Activated naive CD8-positive, alpha-beta T cell treated with anti-CD3 and anti-CD28 coated beads, Interleukin-2, amount 50 U/mL, for 24 hours (primary cell): Measurements from ENCODE around the gene PTPRF.

Source experiments
- ATAC-seq: fragments of 150-1000 bp; cut with Tn5 transposase; one replicate; pipeline ENCODE4 v1.10.0; 2021
- DNase-seq: peaks from one replicate; pipeline ENCODE4 v3.0.0; 2021
- H3K27ac Mint-ChIP-seq: one replicate; pipeline ENCODE4 v1.8.0; 2021; ENCODE audit warnings: mild to moderate bottlenecking, mixed read lengths
- H3K27me3 Mint-ChIP-seq: one replicate; pipeline ENCODE4 v1.8.0; 2021; ENCODE audit warnings: mixed read lengths
- H3K36me3 Mint-ChIP-seq: one replicate; pipeline ENCODE4 v1.8.0; 2021; ENCODE audit warnings: low read depth, mixed read lengths
- H3K4me1 Mint-ChIP-seq: one replicate; pipeline ENCODE4 v1.8.0; 2021; ENCODE audit warnings: mixed read lengths
- H3K4me3 Mint-ChIP-seq: one replicate; pipeline ENCODE4 v1.8.0; 2021; ENCODE audit warnings: mild to moderate bottlenecking, moderate library complexity, mixed read lengths
- H3K9me3 Mint-ChIP-seq: one replicate; pipeline ENCODE4 v1.8.0; 2021; ENCODE audit warnings: mixed read lengths

PTPRF gene

DNA sequence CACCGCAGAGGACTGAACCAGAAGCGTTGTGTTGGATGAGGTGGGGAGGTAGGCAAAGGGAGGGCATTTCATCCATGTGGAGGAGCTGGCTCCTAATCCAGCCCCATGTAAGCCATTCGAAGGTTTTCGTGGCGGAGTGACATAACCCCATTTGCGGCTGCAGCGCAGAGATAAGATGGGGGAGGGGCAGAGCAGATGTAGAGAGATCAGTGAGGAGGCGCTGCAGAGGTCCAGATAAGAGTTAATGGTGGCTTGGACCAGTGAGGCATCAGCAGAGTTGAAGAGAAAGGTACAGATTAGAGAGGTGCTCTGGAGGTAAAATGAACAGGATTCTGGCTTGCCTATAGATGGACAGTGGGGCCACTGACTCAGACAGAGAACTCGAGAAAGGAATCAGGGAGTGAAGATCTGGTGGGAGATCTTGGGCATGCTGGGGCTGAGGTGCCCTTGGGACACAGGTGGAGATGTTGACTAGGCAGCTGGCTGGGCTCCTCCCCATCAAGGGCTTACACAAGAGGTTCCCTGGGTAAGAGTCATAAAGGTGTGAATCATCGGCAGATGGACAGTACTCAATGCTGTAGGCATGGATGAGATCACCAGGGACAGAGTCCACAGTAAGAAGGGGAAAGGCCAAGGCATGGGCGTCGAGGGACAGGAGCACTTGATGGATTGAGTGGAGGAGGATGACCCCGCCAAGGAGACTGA is 7.8 kb upstream of the PTPRF start:
- Mint-ChIP-seq H3K27me3 (peaks cover 36% of the 10 kb centered on the region), H3K9me3 (no peaks in the 10 kb centered on the region), H3K27ac (no peak overlapping the region), H3K4me3 (no peak overlapping the region), H3K36me3 (no peaks in the 10 kb centered on the region), H3K4me1 (no peaks in the 10 kb centered on the region)
- ATAC-seq, result no peak
- no peak for DNase-seq

DNA sequence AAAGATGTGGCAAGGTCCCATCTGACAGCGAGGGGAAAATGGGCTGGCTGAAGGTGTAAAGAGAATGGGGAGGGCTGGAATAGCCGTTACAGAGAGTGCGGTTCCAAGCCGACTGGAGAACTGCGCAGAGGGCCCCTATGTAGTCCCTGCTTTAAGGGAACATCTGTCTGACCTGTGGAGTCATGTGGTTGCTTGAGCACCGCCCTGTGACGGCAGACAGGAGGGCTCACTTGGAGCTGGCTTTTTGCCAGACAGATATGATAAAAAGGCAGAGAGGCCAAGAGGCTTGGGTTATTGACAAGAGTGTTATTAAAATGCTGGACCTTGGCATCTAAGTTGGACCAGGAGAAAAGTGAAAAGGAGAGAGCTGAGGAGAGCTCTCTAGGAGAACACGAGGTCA is 5.9 kb upstream of the PTPRF start:
- ATAC-seq, result no peak
- Mint-ChIP-seq H3K27ac (no peak overlapping the region), H3K4me3 (no peak overlapping the region), H3K9me3 (no peaks in the 10 kb centered on the region), H3K4me1 (peaks cover 8% of the 10 kb centered on the region), H3K36me3 (no peaks in the 10 kb centered on the region), H3K27me3 (peaks cover 32% of the 10 kb centered on the region)
- no peak for DNase-seq

DNA sequence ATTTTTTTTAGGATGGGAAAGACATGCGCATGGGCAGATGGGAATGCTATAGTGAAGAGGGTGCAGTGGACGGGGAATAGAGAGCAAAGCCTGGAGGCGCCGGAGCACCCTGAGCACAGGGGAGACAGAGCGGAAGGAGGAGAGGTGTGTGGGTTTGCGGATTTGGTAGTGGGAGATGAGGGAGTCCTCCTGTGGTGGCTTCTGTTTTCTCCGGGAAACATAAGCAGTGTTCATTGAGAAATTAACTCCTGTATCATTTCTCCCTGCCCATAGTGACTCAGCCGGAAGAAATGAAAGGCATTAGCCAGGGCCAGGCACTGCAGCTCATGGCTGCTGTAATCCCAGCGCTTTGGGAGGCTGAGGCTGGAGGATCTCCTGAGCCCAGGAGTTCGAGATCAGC is 4.7 kb upstream of the PTPRF start:
- Mint-ChIP-seq H3K9me3 (no peaks in the 10 kb centered on the region), H3K4me3 (no peak overlapping the region), H3K27ac (no peak overlapping the region), H3K36me3 (no peaks in the 10 kb centered on the region), H3K27me3 (peaks cover 33% of the 10 kb centered on the region), H3K4me1 (peaks cover 16% of the 10 kb centered on the region)
- DNase-seq (no peak), ATAC-seq (no peak)

DNA sequence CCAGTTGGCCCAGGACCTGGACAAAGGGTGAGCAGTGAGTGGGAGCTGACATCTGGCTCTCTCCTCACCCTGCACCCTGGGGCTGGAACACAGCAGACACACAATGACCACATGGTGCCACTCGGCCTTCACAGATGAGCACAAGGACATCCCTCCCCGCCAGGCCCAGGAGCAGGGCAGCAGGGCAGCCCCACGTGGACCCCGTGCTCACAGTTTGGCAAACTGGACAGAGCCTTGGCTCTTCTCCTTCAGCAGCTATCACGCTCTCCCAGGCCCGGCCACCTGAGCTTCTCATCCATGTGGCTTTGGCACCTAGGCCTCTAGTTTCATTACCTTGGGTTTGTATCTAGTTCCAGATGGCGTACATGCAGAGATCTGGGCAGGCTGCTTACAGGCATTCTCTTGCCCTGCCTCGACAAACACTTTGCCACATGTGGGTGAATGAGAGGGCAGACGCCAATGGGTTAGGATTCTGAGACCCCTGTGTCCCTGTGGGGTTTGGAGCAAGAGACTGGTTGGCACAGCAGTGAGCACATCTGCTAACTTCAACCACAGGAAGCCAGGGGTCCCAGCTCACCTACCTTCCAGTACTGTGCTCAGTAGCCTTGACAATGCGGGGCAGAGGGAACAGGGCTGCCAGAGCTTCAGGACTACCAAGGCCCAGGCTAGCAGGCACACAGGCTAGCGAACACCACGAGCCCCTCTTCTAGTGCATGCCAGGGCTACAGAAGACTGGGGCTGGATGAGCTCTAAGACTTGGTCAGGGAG is 3.4 kb upstream of the PTPRF start:
- peaks cover 39% of the 10 kb centered on the region for H3K27me3 Mint-ChIP-seq
- ATAC-seq, result no peak

DNA sequence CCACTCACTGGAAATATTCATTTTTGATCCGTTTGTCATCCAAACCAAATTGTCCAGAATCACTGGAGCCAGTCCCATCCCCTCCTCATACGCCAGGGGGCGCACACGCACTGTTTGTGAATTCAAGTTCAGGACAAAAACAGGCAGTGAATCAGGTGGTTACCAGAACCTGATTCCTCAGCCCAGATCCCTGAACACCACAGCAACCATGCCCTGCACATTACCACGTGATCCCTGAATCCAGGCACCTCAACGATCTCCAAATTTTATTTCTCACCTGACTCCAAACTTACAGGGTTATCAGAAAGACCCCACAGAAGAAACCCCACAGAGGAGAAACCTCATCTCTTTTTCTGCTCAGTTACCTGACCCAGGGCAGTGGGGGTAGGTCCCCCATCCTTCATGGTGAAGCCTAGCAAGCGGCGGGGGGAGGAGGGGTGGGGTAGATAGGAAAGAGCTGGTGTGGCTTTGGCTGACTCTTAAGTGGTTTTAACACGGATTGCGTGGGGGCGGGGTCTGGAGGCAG is 1.4 kb upstream of the PTPRF start:
- Mint-ChIP-seq H3K4me3 (peak overlapping the region; percentile 25), H3K27me3 (peaks cover 38% of the 10 kb centered on the region), H3K4me1 (peaks cover 22% of the 10 kb centered on the region), H3K9me3 (no peaks in the 10 kb centered on the region), H3K27ac (no peak overlapping the region), H3K36me3 (no peaks in the 10 kb centered on the region)
- DNase-seq, result peak; percentile 85
- ATAC-seq, result peak; percentile 38

More for the DNA sequence above, 3.4 kb upstream of the PTPRF start:
- Mint-ChIP-seq H3K4me3 (no peak overlapping the region), H3K4me1 (peaks cover 20% of the 10 kb centered on the region), H3K27ac (no peak overlapping the region), H3K36me3 (no peaks in the 10 kb centered on the region), H3K9me3 (no peaks in the 10 kb centered on the region)
- DNase-seq, result no peak

DNA sequence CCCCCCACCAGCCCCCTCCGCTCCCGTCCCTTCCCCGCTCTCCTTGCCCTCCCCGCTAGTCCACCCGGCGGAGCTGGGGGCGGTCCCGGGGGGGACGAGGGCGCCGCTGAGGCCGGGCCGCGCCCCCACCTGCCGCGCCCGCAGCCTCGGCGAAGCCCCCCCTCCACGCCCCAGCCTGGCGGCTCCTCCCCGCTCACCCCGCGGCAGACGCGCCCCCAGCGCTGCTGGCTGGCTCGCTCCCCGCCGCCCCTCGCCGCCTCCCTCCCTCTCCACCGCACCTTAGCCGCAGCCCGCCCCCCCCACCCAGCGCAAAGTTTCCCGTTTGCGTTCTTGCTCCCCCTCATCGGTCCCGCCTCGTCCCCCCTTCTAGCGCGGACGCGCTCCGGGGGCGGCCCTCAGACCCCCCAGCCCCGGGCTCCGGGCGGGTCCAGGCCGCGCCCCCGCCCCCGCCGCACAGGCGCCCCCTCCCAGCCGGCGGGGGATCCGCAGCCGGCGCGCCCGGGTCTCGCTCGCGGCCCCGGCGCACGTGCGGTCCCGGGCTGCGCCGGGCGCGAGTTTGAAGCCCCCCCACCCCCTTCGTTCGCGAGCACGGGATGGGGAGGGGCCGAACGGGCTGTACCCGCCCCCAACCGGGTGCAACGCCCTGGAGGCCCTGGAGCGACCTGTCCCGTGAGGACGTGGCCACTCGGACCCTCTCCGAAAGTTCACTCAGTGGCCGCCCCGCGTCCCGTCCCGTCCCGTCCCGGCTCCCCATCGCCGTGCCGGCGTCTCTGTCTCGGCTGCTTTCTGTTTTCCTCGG is 623 bp downstream of the PTPRF start:
- Mint-ChIP-seq H3K4me3 (peak overlapping the region; percentile 84), H3K36me3 (no peaks in the 10 kb centered on the region), H3K27ac (peak overlapping the region; percentile 82), H3K9me3 (no peaks in the 10 kb centered on the region), H3K27me3 (peaks cover 36% of the 10 kb centered on the region), H3K4me1 (peaks cover 22% of the 10 kb centered on the region)
- peak; percentile 11 for ATAC-seq
- peak; percentile 11 for DNase-seq

DNA sequence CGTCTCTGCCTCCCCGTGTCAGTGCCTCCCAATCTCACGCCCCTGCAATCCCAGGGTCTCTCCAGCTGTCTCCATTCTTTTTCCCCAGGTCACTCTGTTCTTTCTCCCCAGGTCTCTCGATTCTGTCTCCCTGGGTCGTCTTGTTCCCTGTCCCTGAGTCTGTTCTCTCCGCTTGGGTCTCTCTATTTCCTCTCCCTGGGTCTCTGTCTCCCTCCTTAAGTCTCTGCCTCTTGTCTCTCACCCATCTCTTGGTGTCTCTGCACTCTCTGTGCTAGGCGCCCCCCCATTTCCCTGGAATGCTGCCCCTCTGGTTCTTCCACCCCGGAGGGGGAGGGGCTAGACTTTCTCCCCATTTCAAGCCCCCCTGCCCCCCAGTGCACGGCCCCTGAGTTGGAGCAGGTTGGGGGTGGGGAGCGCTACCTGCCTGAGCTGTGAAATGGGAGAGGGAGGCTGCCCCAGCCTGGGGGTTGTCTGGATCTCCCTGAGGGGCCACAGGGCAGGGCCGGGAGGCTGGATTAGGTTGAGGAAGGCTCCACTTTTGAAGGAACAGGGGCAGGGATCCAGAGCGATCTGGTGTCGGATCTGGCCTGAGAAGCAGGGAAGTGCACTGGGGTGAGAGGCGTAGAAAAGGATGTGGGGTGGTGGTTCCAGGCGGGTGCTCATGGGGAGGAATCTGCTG is 1.4 kb downstream of the PTPRF start:
- H3K4me1 Mint-ChIP-seq, result peaks cover 22% of the 10 kb centered on the region
- peak overlapping the region; percentile 84 for H3K4me3 Mint-ChIP-seq
- no peaks in the 10 kb centered on the region for H3K36me3 Mint-ChIP-seq
- ATAC-seq (no peak), DNase-seq (no peak)
- H3K27ac Mint-ChIP-seq, result peak overlapping the region; percentile 82
- H3K9me3 Mint-ChIP-seq, result no peaks in the 10 kb centered on the region
- peaks cover 36% of the 10 kb centered on the region for H3K27me3 Mint-ChIP-seq

DNA sequence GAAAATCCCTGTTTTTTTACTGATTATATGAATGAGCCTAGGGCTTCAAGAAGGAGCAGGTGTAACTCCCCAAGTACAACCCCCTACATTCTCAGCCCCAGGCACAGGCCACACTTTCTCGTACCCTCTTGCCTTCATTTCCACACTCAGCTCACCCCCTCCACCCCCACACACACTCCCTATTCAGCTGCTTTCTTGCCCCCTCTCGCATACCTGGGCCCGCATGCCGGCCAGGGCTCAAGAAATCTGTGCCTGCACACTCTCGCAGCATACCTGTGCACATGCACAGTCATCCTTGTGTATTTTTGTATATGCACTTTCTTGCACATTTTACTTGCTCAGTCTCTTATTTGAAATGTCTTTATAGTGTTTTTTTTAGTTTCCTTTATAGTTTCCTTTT is 2.0 kb downstream of the PTPRF start:
- peaks cover 22% of the 10 kb centered on the region for H3K4me1 Mint-ChIP-seq
- no peaks in the 10 kb centered on the region for H3K9me3 Mint-ChIP-seq
- H3K4me3 Mint-ChIP-seq, result peak overlapping the region; percentile 62
- peaks cover 36% of the 10 kb centered on the region for H3K27me3 Mint-ChIP-seq
- H3K27ac Mint-ChIP-seq, result no peak overlapping the region
- ATAC-seq (no peak), DNase-seq (no peak)
- H3K36me3 Mint-ChIP-seq, result no peaks in the 10 kb centered on the region

DNA sequence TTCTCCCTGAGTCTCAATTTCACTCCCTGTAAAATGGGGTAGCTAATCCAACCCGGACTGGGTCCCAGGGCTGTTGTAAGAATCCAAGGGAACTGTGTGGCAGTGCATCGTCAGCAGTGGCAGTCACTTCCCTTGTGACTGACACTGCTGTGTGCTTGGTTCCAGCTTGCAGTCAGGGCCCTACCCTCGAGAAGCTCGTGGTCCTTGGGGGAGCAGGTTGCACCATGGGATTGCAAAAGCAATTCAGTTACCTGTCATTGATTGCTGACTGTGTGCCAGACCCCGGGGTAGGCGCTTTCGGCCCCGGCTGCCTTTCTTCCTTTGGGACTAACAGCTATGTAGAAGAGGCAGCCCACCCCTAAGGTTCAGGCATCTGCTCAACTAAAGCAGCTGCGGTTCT is 2.9 kb downstream of the PTPRF start:
- no peak overlapping the region for H3K27ac Mint-ChIP-seq
- ATAC-seq (no peak), DNase-seq (no peak)
- peaks cover 22% of the 10 kb centered on the region for H3K4me1 Mint-ChIP-seq
- no peak overlapping the region for H3K4me3 Mint-ChIP-seq
- H3K9me3 Mint-ChIP-seq, result no peaks in the 10 kb centered on the region
- peaks cover 35% of the 10 kb centered on the region for H3K27me3 Mint-ChIP-seq
- no peaks in the 10 kb centered on the region for H3K36me3 Mint-ChIP-seq

DNA sequence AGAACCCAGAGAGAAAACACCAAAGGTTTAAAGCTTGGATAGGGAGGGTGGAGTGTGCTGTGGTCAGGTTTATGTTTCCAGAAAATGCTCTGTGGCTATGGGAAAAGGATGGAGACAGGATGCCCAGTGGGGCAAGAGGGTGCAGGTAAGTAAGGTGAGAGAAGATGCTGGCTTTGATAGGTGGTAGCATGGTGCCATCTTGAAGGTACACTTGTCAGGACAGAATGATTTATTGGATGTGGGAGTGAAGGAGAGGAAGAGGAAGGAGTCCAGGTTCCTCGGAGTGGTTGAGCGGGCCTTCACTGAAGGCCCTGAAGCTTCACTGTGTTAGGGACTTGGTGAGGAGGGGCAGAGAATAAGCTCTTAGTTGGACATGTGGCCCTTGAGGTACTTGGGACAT is 3.6 kb downstream of the PTPRF start:
- DNase-seq (no peak), ATAC-seq (no peak)
- no peak overlapping the region for H3K27ac Mint-ChIP-seq
- peaks cover 30% of the 10 kb centered on the region for H3K27me3 Mint-ChIP-seq
- H3K4me3 Mint-ChIP-seq, result no peak overlapping the region
- H3K36me3 Mint-ChIP-seq, result no peaks in the 10 kb centered on the region
- H3K9me3 Mint-ChIP-seq, result no peaks in the 10 kb centered on the region
- H3K4me1 Mint-ChIP-seq, result peaks cover 26% of the 10 kb centered on the region

DNA sequence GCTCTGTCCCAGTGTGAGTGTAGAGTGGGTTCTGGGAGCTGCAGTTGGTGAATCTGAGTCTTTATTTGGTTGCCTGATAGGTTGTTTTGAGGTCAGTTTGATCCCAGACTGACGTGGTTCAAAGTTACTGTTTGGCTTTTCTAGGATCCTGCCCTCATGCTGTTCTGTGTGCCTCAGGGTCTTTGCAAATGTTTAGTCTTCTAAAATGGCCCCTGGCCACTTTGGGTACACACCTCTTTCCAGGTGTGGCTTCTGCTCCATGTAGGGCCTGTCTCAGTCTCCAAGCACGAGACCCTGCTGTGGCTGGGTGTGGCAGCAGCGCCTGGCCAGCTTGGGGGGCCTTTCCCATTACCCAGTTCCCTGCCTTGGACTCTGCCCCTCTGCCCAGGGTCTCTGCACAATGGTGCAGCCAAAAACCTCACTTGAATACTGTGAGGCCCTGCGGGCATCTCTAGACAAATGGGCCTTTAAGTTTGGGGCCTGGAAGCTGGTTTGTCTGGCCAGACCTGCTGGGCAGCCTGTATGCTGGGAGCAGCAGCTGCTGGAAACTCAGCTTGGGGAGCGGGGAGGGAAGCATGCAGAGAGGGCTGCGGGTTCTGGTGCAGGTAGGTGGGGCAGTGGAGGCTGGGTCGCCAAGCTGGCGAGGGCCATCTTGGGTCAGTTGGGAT is 5.6 kb downstream of the PTPRF start:
- Mint-ChIP-seq H3K9me3 (no peaks in the 10 kb centered on the region), H3K4me1 (peaks cover 13% of the 10 kb centered on the region), H3K27ac (no peak overlapping the region), H3K4me3 (no peak overlapping the region), H3K27me3 (peaks cover 16% of the 10 kb centered on the region), H3K36me3 (no peaks in the 10 kb centered on the region)
- ATAC-seq (no peak), DNase-seq (no peak)

DNA sequence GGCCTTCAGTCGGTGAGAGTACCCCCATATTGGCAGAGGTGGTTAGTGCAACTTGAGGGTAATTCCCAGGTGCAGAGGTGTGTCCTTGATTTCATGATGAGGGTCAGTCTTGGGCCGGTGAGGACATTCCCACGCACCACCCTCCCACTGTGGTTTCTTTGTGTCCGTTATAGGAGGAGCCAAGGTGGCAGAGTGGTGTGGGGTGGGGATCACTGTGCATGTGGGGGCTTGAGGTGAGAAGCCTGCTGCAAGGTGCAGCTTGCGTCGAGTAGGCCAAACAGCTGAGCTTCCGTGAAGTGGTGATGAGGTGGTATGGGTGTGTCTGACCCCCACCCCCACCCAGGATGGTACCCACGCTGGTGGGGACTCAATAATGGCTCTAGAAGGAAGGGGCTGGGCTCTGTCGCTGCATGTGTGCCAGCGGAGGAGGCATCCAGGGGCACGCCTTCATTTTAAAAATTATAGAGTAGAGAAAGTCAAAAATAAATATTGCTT is 6.2 kb downstream of the PTPRF start:
- no peak for DNase-seq
- no peak overlapping the region for H3K4me3 Mint-ChIP-seq
- peaks cover 11% of the 10 kb centered on the region for H3K4me1 Mint-ChIP-seq
- peaks cover 13% of the 10 kb centered on the region for H3K27me3 Mint-ChIP-seq
- H3K9me3 Mint-ChIP-seq, result no peaks in the 10 kb centered on the region
- H3K36me3 Mint-ChIP-seq, result no peaks in the 10 kb centered on the region
- no peak for ATAC-seq
- H3K27ac Mint-ChIP-seq, result no peak overlapping the region

DNA sequence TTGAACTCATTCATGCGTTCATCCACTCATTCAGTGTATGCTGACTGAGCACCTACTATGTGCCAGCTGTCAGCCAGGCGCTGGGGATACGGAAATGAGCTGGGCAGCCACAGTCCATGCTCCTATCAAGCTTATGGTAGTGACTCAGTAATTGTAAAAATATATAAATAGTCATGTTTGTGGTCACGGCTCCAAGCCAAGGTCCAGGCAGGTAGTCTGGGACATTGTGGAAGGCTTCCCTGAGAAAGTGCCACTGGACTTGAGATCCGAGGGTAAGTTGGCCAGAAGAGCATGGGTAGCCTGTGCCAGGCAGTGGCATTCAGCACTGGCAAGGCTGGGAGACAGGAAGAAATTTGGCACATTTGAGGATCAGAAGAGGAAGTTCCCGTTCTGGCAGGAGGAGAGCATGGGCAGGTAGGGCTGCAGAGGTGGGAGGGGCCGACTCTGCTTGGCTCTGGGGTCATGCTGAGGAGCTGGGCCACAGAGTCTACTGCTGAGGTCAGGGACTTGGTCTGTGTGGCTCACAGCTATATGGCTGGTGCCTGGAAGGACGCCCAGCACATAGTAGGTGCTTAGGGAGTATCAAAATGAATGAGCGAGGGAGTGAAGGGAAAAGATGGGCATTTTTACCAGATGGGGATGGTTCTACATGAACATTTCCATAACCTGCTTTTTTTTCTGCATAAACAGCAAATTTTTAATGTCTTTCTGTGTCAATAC is 6.9 kb downstream of the PTPRF start:
- DNase-seq, result no peak
- no peaks in the 10 kb centered on the region for H3K9me3 Mint-ChIP-seq
- no peak overlapping the region for H3K27ac Mint-ChIP-seq
- no peak overlapping the region for H3K4me3 Mint-ChIP-seq
- H3K27me3 Mint-ChIP-seq, result peaks cover 6% of the 10 kb centered on the region
- ATAC-seq, result no peak
- no peaks in the 10 kb centered on the region for H3K36me3 Mint-ChIP-seq
- peaks cover 8% of the 10 kb centered on the region for H3K4me1 Mint-ChIP-seq
